ENCODE data around the gene TUBA3E. TPM values are rescaled to one million over a fixed set of nuclear protein-coding genes. Genes with fewer than 3 reads are reported as not detected.
"Not testable (repeated sequence)": the region's sequence is repeated elsewhere in the genome, so short reads cannot be mapped to it uniquely, and the experiment has no call there.

Gene TUBA3E
- total RNA-seq, 1 donor from 2014 or later = not detected

DNA sequence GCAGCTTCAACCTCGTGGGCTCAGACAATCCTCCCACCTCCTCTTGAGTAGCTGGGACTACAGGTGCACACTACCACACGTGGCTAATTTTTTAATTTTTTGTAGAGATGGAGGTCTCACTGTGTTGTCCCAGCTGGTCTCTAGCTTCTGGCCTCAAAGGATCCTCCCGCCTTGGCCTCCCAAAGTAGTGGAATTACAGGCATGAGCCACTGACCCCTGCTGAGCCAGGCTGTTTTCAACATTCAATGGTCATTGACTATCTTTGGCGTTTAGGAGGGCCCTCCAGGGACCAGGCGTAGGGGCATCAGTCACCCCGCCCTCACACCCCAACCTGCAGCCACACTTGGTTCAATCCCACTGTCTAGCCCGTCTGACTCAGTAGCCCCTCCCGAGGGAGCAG lies 11.0 kb downstream of the TUBA3E start:
- no peaks in the 10 kb centered on the region for H3K9me3 Mint-ChIP-seq (ENCODE audit: low read depth)
- peaks cover 17% of the 10 kb centered on the region for H3K4me1 Mint-ChIP-seq (ENCODE audit: low read depth)
- H3K36me3 Mint-ChIP-seq (ENCODE audit: low read depth) = peaks cover 4% of the 10 kb centered on the region
- no peak overlapping the region for H3K27ac Mint-ChIP-seq (ENCODE audit: unreplicated experiment)
- TF ChIP-seq, protein P1, sequence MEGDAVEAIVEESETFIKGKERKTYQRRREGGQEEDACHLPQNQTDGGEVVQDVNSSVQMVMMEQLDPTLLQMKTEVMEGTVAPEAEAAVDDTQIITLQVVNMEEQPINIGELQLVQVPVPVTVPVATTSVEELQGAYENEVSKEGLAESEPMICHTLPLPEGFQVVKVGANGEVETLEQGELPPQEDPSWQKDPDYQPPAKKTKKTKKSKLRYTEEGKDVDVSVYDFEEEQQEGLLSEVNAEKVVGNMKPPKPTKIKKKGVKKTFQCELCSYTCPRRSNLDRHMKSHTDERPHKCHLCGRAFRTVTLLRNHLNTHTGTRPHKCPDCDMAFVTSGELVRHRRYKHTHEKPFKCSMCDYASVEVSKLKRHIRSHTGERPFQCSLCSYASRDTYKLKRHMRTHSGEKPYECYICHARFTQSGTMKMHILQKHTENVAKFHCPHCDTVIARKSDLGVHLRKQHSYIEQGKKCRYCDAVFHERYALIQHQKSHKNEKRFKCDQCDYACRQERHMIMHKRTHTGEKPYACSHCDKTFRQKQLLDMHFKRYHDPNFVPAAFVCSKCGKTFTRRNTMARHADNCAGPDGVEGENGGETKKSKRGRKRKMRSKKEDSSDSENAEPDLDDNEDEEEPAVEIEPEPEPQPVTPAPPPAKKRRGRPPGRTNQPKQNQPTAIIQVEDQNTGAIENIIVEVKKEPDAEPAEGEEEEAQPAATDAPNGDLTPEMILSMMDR (IDR thresholded peaks at IDR 0.05) = no peak
- H3K4me3 Mint-ChIP-seq (ENCODE audit: unreplicated experiment) = no peak overlapping the region
- no peaks in the 10 kb centered on the region for H3K27me3 Mint-ChIP-seq (ENCODE audit: low read depth)
- no peak for DNase-seq (ENCODE audit: low spot score)

DNA sequence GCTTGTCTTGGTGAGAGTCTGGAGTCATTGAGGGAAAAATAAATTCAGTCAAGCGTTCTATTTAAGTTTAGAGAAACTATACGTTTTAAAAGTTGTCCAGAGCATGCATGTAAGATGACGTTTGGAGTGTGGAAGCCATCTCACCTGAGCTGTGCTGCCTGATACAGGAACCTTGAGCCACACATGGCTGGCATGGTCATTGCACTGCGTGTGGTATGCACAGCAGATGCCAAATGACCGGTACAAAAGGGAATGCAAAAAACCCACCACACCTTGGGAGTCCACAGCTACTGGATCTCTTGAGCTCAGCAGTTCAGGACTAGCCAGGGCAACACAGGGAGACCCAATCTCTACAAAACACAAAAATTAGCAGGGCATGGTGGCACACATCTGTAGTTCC lies 11.8 kb downstream of the TUBA3E start:
- TF ChIP-seq, protein P1 (IDR thresholded peaks at IDR 0.05) = no peak
- no peaks in the 10 kb centered on the region for H3K27me3 Mint-ChIP-seq (ENCODE audit: low read depth)
- H3K27ac Mint-ChIP-seq (ENCODE audit: unreplicated experiment) = no peak overlapping the region
- DNase-seq (ENCODE audit: low spot score) = no peak
- no peaks in the 10 kb centered on the region for H3K9me3 Mint-ChIP-seq (ENCODE audit: low read depth)
- H3K36me3 Mint-ChIP-seq (ENCODE audit: low read depth) = peaks cover 1% of the 10 kb centered on the region
- no peak overlapping the region for H3K4me3 Mint-ChIP-seq (ENCODE audit: unreplicated experiment)
- peaks cover 17% of the 10 kb centered on the region for H3K4me1 Mint-ChIP-seq (ENCODE audit: low read depth)

DNA sequence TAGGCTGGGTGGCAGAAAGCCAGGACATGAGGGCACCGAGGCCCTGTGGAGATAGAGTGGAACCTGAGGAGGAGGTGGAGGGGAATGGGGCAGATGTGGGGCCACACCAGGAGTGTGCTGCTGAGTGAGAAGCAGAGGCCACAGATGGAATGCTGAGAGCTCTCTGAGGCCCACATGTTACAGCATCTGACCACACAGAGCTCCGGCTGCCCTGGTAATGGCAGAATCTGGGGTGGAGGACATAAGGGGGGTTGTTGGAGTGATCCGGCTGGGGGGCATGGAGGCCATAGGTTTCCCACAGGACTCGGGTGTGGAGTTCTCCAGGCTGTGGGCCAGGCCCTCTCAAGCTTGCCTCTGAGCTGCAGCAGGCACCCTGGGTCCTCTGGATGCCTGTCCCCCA lies 12.3 kb downstream of the TUBA3E start:
- H3K27me3 Mint-ChIP-seq (ENCODE audit: low read depth) = no peaks in the 10 kb centered on the region
- H3K9me3 Mint-ChIP-seq (ENCODE audit: low read depth) = no peaks in the 10 kb centered on the region
- TF ChIP-seq, protein P1 (IDR thresholded peaks at IDR 0.05) = no peak
- peaks cover 19% of the 10 kb centered on the region for H3K4me1 Mint-ChIP-seq (ENCODE audit: low read depth)
- H3K27ac Mint-ChIP-seq (ENCODE audit: unreplicated experiment) = no peak overlapping the region
- no peak overlapping the region for H3K4me3 Mint-ChIP-seq (ENCODE audit: unreplicated experiment)
- no peak for DNase-seq (ENCODE audit: low spot score)
- no peaks in the 10 kb centered on the region for H3K36me3 Mint-ChIP-seq (ENCODE audit: low read depth)

DNA sequence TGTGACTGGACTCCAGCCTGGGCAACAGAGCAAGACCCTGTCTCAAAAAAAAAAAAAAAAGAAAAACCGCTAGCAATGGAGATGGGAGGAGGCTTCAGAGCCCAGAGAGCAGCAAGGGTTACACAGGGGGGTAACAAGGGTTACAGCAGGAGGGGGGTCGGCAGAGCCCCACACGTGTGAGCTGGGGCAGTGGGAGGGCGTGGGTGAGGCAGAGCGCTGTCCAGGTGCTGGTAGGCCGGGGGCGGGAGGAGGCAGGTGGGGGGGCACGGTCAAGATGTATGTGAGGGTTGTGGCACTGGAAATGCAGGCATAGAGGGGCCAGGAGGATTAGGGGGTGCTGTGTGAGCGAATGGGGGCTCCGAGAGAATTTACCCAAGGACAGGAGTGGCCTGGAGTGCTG lies 12.8 kb downstream of the TUBA3E start:
- Mint-ChIP-seq H3K4me3 (ENCODE audit: unreplicated experiment) (no peak overlapping the region), H3K9me3 (ENCODE audit: low read depth) (no peaks in the 10 kb centered on the region), H3K4me1 (ENCODE audit: low read depth) (peaks cover 23% of the 10 kb centered on the region), H3K27ac (ENCODE audit: unreplicated experiment) (no peak overlapping the region), H3K27me3 (ENCODE audit: low read depth) (no peaks in the 10 kb centered on the region), H3K36me3 (ENCODE audit: low read depth) (no peaks in the 10 kb centered on the region)
- DNase-seq (ENCODE audit: low spot score) = no peak
- TF ChIP-seq, protein P1 (IDR thresholded peaks at IDR 0.05) = no peak

DNA sequence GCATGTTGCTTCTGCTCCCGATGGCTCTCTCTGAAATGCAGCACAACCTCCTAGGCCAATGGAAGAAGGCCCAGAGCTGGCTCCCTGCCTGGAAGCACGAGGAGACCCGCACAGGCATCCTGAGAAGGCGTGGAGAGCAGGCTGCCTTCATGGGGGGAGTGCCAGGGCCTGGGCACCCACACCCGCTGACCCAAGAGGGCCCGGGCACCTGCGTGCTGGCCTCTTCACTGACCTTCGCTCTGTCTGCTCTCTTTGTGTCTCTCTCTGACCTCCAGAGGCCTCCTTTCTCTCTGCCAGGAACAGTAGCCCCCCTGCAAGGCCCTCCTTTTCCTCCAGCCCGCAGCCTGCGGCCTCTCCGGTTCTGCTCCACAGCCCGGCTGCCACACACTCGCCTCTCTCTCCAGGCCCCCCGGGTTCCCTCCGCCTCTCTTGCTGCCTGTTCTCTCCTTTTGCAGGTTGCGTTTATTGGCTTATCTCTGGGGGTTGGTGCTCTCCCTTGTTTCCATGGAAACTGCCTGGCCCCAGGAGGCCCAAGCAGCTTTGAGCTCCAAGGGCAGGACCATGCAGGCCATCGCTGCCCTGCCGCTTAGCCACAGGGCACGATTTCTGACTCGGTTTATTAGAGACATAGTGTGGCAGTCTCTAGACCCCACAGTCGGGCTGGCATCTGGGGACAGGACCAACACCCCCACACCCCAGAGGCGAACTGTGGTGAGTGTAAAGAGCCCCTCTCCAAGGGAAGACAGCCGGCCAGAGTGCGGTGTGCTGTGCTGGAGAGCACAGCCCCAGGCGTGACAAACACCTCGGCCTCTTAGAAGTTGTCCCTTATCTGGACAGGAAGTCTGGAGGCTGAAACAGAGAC lies 14.5 kb downstream of the TUBA3E start:
- Mint-ChIP-seq H3K27me3 (ENCODE audit: low read depth) (no peaks in the 10 kb centered on the region), H3K4me1 (ENCODE audit: low read depth) (peaks cover 28% of the 10 kb centered on the region), H3K27ac (ENCODE audit: unreplicated experiment) (peak overlapping the region; percentile 79), H3K4me3 (ENCODE audit: unreplicated experiment) (peak overlapping the region; percentile 78), H3K36me3 (ENCODE audit: low read depth) (no peaks in the 10 kb centered on the region), H3K9me3 (ENCODE audit: low read depth) (no peaks in the 10 kb centered on the region)
- no peak for DNase-seq (ENCODE audit: low spot score)
- TF ChIP-seq, protein P1 (IDR thresholded peaks at IDR 0.05) = no peak

DNA sequence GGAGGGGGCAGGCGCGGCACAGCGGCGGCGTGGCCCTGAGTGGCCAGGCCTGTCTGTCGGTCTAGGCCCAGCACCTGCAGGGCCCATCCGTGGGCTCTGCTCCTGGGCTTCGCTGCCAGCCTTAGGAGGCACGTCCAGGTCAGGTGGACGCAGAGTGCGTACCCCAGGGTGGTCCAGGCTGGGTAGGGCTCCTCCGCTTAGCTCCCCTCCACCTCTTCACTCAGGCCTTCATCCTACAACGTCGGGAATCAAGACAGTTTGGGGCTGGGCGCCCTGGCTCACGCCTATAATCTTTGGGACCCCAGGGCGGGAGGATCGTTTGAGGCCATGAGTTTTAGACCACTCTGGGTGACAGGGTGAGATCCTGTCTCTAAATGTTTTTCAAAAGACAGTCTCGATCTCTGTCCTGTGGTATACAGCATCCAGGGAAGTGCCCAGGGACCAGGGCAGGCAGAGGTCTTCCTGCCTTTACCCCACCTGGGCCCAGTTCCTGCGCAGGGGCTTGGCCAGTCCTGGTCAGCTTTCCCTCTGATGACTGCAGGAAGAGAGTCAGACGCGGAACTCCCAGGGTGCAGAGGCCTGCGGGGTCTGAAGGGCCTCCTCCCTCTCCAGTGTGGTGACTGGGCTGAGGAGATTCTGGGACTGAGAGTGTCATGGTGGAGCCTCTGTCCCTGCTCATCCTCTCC lies 15.3 kb downstream of the TUBA3E start:
- Mint-ChIP-seq H3K4me3 (ENCODE audit: unreplicated experiment) (peak overlapping the region; percentile 78), H3K4me1 (ENCODE audit: low read depth) (peaks cover 30% of the 10 kb centered on the region), H3K27ac (ENCODE audit: unreplicated experiment) (peak overlapping the region; percentile 79)
- H3K36me3 Mint-ChIP-seq (ENCODE audit: low read depth); H3K27me3 Mint-ChIP-seq (ENCODE audit: low read depth); H3K9me3 Mint-ChIP-seq (ENCODE audit: low read depth): not testable (repeated sequence)
- DNase-seq (ENCODE audit: low spot score) = peak; percentile 50
